Measurements from ENCODE around the gene RAD51B. TPM values are rescaled to one million over a fixed set of nuclear protein-coding genes. Genes with fewer than 3 reads are reported as not detected.
A peak's percentile ranks its signal among the peaks of the same experiment; 100 is the strongest.

RAD51B gene
- total RNA-seq, 1 experiment from 2014 or later, result 23.3 TPM

DNA sequence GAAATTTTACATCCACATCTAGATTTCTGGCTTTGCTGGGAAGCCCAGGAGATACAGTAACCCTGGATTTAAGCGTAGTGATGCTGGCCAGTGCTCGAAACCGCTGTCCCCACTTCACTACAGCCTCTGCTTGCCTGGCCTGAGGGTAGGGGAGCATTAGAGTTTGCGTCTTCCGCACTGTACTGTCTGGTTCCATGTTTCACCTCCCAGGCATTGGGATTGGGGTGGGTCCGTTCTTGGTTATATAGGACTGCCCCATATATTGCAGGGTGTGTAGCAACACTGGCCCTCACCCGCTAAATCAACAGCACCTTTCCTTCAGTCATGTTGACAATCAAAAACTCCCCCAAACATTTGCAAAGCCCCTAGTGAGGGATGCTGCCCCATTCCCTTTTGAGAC, 732.5 kb downstream of the RAD51B start:
- Histone ChIP-seq H3K4me3 (ENCODE audit: low read depth, low read length, poor library complexity, severe bottlenecking) (no peak overlapping the region), H3K9me3 (ENCODE audit: low read depth, low read length, poor library complexity, severe bottlenecking) (no peaks in the 10 kb centered on the region), H3K4me1 (ENCODE audit: insufficient read depth, low read length, poor library complexity, severe bottlenecking) (peaks cover 64% of the 10 kb centered on the region), H3K27me3 (replicated peaks; ENCODE audit: insufficient read depth, low read depth, low read length, poor library complexity) (no peaks in the 10 kb centered on the region), H3K27ac (ENCODE audit: low read depth, low read length, poor library complexity, severe bottlenecking) (peak overlapping the region; percentile 43), H3K36me3 (ENCODE audit: insufficient read depth, low read length, poor library complexity, severe bottlenecking) (no peaks in the 10 kb centered on the region)
- CTCF ChIA-PET, result no interaction called here
- intact Hi-C loops (cut with micrococcal nuclease; ENCODE audit: unreplicated experiment), result no loop called here
- DNase-seq (ENCODE audit: low spot score), result no peak
- no TSS peak for BruUV-seq (replicated peaks)
- POLR2A ChIA-PET (ENCODE audit: low non-redundant PET), result no interaction called here
- no peak for TF ChIP-seq EZH2 (IDR thresholded peaks at IDR 0.05; ENCODE audit: borderline replicate concordance, low read depth, low read length, poor library complexity, severe bottlenecking)
- TF ChIP-seq, protein P1, sequence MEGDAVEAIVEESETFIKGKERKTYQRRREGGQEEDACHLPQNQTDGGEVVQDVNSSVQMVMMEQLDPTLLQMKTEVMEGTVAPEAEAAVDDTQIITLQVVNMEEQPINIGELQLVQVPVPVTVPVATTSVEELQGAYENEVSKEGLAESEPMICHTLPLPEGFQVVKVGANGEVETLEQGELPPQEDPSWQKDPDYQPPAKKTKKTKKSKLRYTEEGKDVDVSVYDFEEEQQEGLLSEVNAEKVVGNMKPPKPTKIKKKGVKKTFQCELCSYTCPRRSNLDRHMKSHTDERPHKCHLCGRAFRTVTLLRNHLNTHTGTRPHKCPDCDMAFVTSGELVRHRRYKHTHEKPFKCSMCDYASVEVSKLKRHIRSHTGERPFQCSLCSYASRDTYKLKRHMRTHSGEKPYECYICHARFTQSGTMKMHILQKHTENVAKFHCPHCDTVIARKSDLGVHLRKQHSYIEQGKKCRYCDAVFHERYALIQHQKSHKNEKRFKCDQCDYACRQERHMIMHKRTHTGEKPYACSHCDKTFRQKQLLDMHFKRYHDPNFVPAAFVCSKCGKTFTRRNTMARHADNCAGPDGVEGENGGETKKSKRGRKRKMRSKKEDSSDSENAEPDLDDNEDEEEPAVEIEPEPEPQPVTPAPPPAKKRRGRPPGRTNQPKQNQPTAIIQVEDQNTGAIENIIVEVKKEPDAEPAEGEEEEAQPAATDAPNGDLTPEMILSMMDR (conservative IDR thresholded peaks at IDR 0.05; ENCODE audit: low read depth, low read length), result no peak

DNA sequence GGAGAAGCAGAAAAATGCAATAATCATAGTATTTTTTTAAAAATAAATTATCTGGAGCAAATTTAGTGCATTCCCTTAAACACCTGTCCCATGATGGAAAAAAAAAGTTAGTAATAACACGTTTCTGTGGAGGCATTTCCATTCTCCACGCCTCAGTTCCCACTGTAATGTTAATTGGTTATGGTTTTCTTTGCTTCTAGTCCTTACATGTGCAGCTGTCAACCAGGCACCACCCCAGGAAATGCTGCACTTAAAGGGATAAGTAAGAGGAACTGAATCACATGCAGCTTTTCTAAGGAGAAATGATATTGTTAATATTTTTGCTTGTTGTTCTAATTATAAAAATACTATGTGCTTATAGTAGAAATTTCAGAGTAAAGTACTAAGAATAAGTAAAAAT, 733.0 kb downstream of the RAD51B start:
- Histone ChIP-seq H3K27me3 (replicated peaks; ENCODE audit: insufficient read depth, low read depth, low read length, poor library complexity) (no peaks in the 10 kb centered on the region), H3K4me1 (ENCODE audit: insufficient read depth, low read length, poor library complexity, severe bottlenecking) (peaks cover 62% of the 10 kb centered on the region), H3K36me3 (ENCODE audit: insufficient read depth, low read length, poor library complexity, severe bottlenecking) (no peaks in the 10 kb centered on the region), H3K9me3 (ENCODE audit: low read depth, low read length, poor library complexity, severe bottlenecking) (no peaks in the 10 kb centered on the region), H3K27ac (ENCODE audit: low read depth, low read length, poor library complexity, severe bottlenecking) (peak overlapping the region; percentile 51), H3K4me3 (ENCODE audit: low read depth, low read length, poor library complexity, severe bottlenecking) (no peak overlapping the region)
- ChIA-PET CTCF (no interaction called here), POLR2A (ENCODE audit: low non-redundant PET) (no interaction called here)
- intact Hi-C loops (cut with micrococcal nuclease; ENCODE audit: unreplicated experiment), result no loop called here
- BruUV-seq (replicated peaks), result no TSS peak
- peak; percentile 63 for DNase-seq (ENCODE audit: low spot score)
- no peak for TF ChIP-seq EZH2 (IDR thresholded peaks at IDR 0.05; ENCODE audit: borderline replicate concordance, low read depth, low read length, poor library complexity, severe bottlenecking)
- TF ChIP-seq, protein P1 (conservative IDR thresholded peaks at IDR 0.05; ENCODE audit: low read depth, low read length), result no peak

DNA sequence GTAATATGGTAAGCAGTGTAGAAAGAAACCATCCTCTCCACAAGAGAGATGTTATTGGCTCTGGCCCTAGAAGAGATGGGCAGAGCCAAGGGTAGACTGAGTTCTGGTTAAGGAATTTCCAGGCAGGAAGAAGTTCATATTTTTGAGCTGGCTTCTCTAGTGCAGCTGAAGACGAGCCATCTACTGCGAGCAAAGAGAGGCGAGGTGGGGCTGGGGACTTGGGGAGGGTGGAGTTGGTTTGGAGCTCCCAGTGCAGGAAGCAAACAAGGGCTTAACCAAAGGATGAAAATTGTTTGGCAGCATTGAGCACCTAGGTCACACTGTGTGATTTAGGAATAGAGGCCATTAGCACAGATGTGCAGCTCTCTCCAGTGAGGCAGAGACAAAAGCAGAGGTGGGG, 733.7 kb downstream of the RAD51B start:
- Histone ChIP-seq H3K4me1 (ENCODE audit: insufficient read depth, low read length, poor library complexity, severe bottlenecking) (peaks cover 56% of the 10 kb centered on the region), H3K27ac (ENCODE audit: low read depth, low read length, poor library complexity, severe bottlenecking) (peak overlapping the region; percentile 51), H3K27me3 (replicated peaks; ENCODE audit: insufficient read depth, low read depth, low read length, poor library complexity) (no peaks in the 10 kb centered on the region), H3K9me3 (ENCODE audit: low read depth, low read length, poor library complexity, severe bottlenecking) (no peaks in the 10 kb centered on the region), H3K4me3 (ENCODE audit: low read depth, low read length, poor library complexity, severe bottlenecking) (no peak overlapping the region), H3K36me3 (ENCODE audit: insufficient read depth, low read length, poor library complexity, severe bottlenecking) (no peaks in the 10 kb centered on the region)
- BruUV-seq (replicated peaks), result no TSS peak
- POLR2A ChIA-PET (ENCODE audit: low non-redundant PET), result interaction anchor here (0.7 kb wide), 1 partner anchor 20 kb away, joined by 3 read pairs; no protein-coding TSS in a partner anchor
- TF ChIP-seq EZH2 (IDR thresholded peaks at IDR 0.05; ENCODE audit: borderline replicate concordance, low read depth, low read length, poor library complexity, severe bottlenecking), result no peak
- TF ChIP-seq, protein P1 (conservative IDR thresholded peaks at IDR 0.05; ENCODE audit: low read depth, low read length), result no peak
- CTCF ChIA-PET, result no interaction called here
- intact Hi-C loops (cut with micrococcal nuclease; ENCODE audit: unreplicated experiment), result no loop called here
- no peak for DNase-seq (ENCODE audit: low spot score)

Measured in A673 (cell line).